Measurements from ENCODE around the gene GAS2L1.

Gene GAS2L1

DNA sequence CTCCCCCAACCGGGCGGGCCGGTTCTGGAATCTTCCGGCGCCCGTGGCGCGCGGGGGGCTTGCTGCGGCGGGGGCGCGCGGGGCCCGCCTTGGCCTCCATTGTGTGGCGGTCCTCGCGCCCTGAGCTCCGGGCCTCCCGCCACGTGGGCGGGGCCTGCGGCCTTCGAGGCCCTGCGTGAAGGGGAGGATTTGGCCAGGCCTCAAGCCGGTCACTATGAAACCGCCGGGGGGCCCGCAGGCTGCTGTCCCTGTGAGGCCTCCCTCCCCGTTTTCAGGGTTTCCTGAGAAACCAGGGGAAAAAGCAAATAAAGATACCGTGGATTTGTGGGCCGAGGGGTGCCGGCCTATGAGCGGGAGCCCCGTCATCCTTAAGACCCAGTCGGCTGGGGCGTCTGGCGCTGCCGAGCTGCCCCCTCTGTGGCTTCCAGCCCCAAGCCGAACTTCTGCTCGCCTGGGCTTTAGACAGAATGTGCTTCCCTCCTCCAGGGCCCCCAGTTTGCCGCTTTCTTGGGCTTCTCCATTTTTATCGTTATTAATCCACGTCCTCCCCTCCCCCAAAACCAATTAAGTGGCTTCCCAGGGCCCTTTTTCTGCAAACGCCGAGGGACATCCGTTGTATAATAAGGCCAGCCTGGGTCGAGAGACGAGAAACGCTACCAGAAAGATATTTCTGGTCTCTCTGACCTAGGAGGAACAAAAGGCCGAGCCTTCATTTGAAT, 37.8 kb upstream of the GAS2L1 start:
- TF ChIP-seq, protein P1, sequence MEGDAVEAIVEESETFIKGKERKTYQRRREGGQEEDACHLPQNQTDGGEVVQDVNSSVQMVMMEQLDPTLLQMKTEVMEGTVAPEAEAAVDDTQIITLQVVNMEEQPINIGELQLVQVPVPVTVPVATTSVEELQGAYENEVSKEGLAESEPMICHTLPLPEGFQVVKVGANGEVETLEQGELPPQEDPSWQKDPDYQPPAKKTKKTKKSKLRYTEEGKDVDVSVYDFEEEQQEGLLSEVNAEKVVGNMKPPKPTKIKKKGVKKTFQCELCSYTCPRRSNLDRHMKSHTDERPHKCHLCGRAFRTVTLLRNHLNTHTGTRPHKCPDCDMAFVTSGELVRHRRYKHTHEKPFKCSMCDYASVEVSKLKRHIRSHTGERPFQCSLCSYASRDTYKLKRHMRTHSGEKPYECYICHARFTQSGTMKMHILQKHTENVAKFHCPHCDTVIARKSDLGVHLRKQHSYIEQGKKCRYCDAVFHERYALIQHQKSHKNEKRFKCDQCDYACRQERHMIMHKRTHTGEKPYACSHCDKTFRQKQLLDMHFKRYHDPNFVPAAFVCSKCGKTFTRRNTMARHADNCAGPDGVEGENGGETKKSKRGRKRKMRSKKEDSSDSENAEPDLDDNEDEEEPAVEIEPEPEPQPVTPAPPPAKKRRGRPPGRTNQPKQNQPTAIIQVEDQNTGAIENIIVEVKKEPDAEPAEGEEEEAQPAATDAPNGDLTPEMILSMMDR (conservative IDR thresholded peaks at IDR 0.05; ENCODE audit: low read depth, low read length) = no peak
- peak; percentile 39 for DNase-seq (ENCODE audit: low read depth)
- H3K4me3 ChIP-seq (ENCODE audit: low read length) = peak overlapping the region; percentile 92

DNA sequence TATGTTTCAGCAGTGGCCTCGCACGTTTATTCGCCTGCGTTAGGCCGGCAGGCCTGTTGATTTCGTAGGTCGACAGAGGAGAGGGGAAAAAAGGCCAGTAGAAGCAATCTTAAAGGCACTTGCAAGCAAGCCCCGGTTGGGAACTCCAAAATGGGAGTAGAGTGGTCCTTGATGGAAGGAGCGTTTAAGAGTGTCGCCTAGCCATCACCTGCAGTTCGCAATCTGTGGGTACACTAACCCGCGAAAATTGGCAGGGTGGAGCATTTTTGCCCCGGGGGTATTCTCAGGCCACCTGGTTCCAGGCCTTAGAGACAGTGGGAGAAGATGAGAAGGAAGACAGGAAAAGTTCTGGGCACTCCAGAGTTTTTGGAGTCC, 37.2 kb upstream of the GAS2L1 start:
- TF ChIP-seq, protein P1 (conservative IDR thresholded peaks at IDR 0.05; ENCODE audit: low read depth, low read length) = no peak
- no peak for DNase-seq (ENCODE audit: low read depth)
- H3K4me3 ChIP-seq (ENCODE audit: low read length) = peak overlapping the region; percentile 92

DNA sequence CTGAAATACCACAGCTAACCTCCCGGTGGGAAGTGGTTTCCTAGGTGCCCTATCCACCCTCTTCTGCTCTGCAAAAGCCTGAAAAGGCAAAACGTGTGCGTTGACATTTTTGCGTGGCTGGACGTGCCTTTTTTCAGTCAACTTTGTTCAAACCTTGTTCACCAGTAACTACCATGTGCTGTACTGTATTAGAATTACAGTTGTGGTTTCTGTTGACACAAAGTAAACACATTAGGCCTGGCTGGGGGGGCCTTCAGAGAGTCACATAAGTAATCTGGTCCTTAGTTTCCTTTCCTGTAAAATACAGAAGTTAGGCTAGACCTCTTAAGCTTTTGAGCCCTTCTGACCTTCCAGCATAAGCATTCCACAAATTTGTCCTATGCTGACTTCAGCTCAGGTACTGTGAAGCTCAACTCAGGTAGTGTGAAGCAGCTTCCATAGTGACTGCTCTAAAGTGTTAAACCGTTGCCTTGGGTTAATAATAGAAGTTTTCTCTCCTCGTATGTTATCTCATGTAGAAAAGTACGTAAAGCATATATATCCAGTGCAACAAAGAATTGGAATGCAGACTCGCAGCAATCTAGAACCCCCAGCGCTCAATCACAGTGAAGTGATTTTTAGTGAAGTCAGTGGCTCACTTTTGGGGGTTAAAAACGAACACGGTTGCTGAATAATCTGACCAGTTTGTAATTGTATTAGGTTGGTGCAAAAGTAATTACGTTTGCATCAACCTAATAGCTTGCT, 36.5 kb upstream of the GAS2L1 start:
- no peak for DNase-seq (ENCODE audit: low read depth)
- H3K4me3 ChIP-seq (ENCODE audit: low read length) = peak overlapping the region; percentile 92
- TF ChIP-seq, protein P1 (conservative IDR thresholded peaks at IDR 0.05; ENCODE audit: low read depth, low read length) = no peak

- DNase-seq (ENCODE audit: low read depth) = no peak
- TF ChIP-seq, protein P1 (conservative IDR thresholded peaks at IDR 0.05; ENCODE audit: low read depth, low read length) = no peak
- H3K4me3 ChIP-seq (ENCODE audit: low read length) = peak overlapping the region; percentile 92
Observed at GRCh38 chr22:29270475-29271271, 35.8 kb upstream of the GAS2L1 start.

DNA sequence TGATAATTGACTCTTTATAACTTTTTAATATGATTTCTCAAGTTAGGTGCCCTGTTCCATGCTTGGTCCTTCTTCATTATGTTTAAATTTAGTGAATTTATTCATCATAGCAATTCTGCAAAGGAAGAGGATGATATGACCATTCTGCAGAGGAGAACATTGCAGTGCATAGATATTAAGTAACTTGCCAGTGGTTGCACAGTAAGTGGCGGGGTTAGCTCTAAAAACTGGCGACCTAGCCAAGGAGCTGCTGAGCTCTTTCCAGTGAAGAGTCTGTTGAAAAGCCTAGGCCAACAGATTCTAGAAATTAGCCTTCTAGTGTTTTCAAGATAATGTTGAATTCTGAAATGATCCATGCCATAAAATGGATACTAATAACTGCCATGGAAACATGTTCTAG, 33.8 kb upstream of the GAS2L1 start:
- no peak overlapping the region for H3K4me3 ChIP-seq (ENCODE audit: low read length)
- TF ChIP-seq, protein P1 (conservative IDR thresholded peaks at IDR 0.05; ENCODE audit: low read depth, low read length) = no peak
- no peak for DNase-seq (ENCODE audit: low read depth)

DNA sequence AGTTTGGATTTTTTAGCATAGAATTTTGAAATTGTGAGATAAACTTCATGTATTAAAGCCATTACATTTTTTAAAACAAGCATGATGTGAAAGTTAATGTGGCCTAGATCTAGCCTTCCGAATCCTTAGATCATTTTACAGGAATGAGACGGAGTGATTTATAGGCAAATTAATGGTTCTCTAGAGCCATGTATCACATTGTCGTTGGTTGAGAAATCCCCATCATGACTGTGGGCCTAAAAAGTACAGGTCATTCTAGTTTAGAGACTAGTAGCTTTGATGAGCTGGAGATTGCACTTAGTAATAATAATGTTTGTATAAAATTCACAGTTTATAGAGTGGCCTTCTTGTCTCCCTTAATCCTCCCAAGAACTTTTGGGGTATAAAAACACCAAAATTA, 31.3 kb upstream of the GAS2L1 start:
- no peak for DNase-seq (ENCODE audit: low read depth)
- H3K4me3 ChIP-seq (ENCODE audit: low read length) = no peak overlapping the region
- TF ChIP-seq, protein P1 (conservative IDR thresholded peaks at IDR 0.05; ENCODE audit: low read depth, low read length) = no peak
